ENCODE data around the gene TMIGD1. TPM values are rescaled to one million over a fixed set of nuclear protein-coding genes. Genes with fewer than 3 reads are reported as not detected.

The TMIGD1 gene
- total and polyA plus RNA-seq, 2 experiments from 2014 or later: not detected

DNA sequence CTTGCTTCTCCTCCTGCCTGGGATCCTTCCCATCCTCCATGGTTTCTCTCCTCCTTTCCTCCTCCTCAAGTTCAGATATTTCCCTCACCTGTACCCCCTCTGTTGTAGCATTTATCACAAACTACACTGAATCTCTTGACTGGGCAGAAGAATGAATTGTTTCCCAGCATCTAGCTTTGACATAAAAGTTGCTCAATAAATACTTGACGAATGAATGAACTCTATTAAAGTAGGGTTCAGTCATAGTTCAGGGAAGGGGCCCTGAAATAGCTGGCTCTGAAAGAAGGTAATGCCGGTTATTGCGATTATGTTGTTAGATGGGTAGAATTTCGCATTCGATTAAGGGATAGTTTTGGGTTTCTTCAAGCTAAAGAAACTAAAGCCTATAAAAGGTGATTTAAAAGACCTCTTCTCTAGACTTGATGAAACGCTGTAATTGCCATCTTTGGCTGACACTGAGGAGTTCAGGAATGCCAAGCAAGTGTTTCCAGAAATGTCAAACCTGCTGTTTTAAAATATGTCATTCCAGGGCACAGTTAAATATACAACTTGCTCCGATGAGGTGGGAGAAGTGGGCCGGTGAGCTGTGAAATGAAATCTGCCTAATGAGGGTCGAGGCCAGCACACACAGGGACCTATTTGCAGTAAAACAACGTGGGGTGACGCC lies 43.9 kb upstream of the TMIGD1 start (continued):
- no peak for TF ChIP-seq JUNB (IDR thresholded peaks at IDR 0.05; ENCODE audit: unreplicated experiment)

DNA sequence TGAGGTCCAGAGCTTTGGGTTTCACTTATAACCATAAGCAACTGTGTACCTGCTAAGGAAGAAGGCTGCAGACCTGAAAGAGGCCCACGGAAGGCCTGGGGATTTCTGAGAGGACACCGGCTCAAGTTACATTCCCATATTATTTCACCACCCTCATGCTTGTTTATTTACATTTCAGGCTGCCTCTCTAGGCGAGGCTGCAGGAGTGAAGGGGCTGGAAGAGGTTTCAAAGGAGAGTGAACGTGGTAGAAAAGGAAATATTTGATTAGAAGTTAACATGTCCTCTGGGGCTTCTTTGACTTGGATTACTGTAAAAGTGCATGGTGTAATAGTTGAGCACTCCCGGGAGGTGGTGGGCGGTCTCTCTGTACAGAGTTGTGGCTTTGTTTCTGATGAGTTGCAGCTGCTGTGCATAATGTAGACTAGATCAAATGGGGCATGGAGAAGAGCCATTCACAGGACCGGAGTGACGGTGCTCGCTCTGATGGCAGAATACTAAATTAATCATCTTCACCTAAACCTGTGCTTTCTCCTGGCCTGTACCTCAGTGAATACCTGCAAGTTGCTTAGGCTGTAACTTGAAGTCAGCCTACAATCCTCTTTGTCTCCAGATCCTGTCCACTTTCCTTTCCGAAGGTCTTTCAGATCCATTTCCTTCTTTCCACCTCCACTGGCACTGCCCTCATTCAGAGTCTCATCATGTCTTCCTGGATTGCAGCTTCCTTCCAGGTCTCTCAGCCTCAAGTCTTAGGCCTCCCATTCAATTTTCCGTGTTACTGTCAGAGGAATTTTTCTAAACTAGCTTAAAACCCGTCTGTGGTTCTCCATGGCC lies 43.0 kb upstream of the TMIGD1 start:
- H3K27ac Mint-ChIP-seq: no peak overlapping the region
- Histone ChIP-seq H3K27me3 (ENCODE audit: insufficient read depth) (peaks cover 48% of the 10 kb centered on the region), H3K9me2 (ENCODE audit: insufficient read depth) (no peaks in the 10 kb centered on the region), H3K79me2 (replicated peaks; ENCODE audit: insufficient read depth) (peaks cover 20% of the 10 kb centered on the region), H3K4me1 (ENCODE audit: insufficient read depth) (peaks cover 40% of the 10 kb centered on the region), H3K36me3 (ENCODE audit: insufficient read depth) (no peaks in the 10 kb centered on the region), H4K20me1 (replicated peaks; ENCODE audit: insufficient read depth) (peaks cover 12% of the 10 kb centered on the region; the same call in 1 of the 2 replicates), H3K27ac (ENCODE audit: low read depth) (no peak overlapping the region), H3K4me3 (no peak overlapping the region), H3F3A (replicated peaks; ENCODE audit: low read depth) (no peaks in the 10 kb centered on the region), H3K4me2 (no peak overlapping the region), H2AFZ (peak overlapping the region; percentile 3; the same call in 1 of the 2 replicates)
- no peak for DNase-seq (ENCODE audit: low spot score)
- no peak overlapping the region for H3K4me3 Mint-ChIP-seq
- peaks cover 31% of the 10 kb centered on the region for H3K27me3 Mint-ChIP-seq (ENCODE audit: insufficient read depth, low read depth, poor library complexity)
- no peak for ATAC-seq
- peaks cover 47% of the 10 kb centered on the region for H3K4me1 Mint-ChIP-seq
- H3K9me3 Mint-ChIP-seq: no peaks in the 10 kb centered on the region
- no peaks in the 10 kb centered on the region; the same call in 2 of the 3 replicates for H3K36me3 Mint-ChIP-seq (ENCODE audit: low read depth)
- TF ChIP-seq ZNF331 (CRISPR knock-in tag; IDR thresholded peaks at IDR 0.05; ENCODE audit: low read depth) (no peak), ZNF114 (CRISPR knock-in tag; IDR thresholded peaks at IDR 0.05) (no peak), NANOG (IDR thresholded peaks at IDR 0.05; ENCODE audit: borderline replicate concordance) (no peak), STAT1 (IDR thresholded peaks at IDR 0.05; ENCODE audit: unreplicated experiment) (no peak), POLR2AphosphoS5 (IDR thresholded peaks at IDR 0.05; ENCODE audit: low read depth) (no peak), CREB1 (CRISPR knock-in tag; IDR thresholded peaks at IDR 0.05; ENCODE audit: low read depth) (no peak), JUNB (IDR thresholded peaks at IDR 0.05; ENCODE audit: unreplicated experiment) (no peak), EZH2phosphoT487 (IDR thresholded peaks at IDR 0.05; ENCODE audit: unreplicated experiment) (no peak)
- TF ChIP-seq, protein P1, sequence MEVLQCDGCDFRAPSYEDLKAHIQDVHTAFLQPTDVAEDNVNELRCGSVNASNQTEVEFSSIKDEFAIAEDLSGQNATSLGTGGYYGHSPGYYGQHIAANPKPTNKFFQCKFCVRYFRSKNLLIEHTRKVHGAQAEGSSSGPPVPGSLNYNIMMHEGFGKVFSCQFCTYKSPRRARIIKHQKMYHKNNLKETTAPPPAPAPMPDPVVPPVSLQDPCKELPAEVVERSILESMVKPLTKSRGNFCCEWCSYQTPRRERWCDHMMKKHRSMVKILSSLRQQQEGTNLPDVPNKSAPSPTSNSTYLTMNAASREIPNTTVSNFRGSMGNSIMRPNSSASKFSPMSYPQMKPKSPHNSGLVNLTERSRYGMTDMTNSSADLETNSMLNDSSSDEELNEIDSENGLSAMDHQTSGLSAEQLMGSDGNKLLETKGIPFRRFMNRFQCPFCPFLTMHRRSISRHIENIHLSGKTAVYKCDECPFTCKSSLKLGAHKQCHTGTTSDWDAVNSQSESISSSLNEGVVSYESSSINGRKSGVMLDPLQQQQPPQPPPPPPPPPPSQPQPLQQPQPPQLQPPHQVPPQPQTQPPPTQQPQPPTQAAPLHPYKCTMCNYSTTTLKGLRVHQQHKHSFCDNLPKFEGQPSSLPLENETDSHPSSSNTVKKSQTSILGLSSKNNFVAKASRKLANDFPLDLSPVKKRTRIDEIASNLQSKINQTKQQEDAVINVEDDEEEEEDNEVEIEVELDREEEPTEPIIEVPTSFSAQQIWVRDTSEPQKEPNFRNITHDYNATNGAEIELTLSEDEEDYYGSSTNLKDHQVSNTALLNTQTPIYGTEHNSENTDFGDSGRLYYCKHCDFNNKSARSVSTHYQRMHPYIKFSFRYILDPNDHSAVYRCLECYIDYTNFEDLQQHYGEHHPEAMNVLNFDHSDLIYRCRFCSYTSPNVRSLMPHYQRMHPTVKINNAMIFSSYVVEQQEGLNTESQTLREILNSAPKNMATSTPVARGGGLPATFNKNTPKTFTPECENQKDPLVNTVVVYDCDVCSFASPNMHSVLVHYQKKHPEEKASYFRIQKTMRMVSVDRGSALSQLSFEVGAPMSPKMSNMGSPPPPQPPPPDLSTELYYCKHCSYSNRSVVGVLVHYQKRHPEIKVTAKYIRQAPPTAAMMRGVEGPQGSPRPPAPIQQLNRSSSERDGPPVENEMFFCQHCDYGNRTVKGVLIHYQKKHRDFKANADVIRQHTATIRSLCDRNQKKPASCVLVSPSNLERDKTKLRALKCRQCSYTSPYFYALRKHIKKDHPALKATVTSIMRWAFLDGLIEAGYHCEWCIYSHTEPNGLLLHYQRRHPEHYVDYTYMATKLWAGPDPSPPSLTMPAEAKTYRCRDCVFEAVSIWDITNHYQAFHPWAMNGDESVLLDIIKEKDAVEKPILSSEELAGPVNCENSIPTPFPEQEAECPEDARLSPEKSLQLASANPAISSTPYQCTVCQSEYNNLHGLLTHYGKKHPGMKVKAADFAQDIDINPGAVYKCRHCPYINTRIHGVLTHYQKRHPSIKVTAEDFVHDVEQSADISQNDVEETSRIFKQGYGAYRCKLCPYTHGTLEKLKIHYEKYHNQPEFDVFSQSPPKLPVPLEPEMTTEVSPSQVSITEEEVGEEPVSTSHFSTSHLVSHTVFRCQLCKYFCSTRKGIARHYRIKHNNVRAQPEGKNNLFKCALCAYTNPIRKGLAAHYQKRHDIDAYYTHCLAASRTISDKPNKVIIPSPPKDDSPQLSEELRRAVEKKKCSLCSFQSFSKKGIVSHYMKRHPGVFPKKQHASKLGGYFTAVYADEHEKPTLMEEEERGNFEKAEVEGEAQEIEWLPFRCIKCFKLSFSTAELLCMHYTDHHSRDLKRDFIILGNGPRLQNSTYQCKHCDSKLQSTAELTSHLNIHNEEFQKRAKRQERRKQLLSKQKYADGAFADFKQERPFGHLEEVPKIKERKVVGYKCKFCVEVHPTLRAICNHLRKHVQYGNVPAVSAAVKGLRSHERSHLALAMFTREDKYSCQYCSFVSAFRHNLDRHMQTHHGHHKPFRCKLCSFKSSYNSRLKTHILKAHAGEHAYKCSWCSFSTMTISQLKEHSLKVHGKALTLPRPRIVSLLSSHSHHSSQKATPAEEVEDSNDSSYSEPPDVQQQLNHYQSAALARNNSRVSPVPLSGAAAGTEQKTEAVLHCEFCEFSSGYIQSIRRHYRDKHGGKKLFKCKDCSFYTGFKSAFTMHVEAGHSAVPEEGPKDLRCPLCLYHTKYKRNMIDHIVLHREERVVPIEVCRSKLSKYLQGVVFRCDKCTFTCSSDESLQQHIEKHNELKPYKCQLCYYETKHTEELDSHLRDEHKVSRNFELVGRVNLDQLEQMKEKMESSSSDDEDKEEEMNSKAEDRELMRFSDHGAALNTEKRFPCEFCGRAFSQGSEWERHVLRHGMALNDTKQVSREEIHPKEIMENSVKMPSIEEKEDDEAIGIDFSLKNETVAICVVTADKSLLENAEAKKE (CRISPR knock-in tag; IDR thresholded peaks at IDR 0.05): no peak
- TF ChIP-seq, protein P2, sequence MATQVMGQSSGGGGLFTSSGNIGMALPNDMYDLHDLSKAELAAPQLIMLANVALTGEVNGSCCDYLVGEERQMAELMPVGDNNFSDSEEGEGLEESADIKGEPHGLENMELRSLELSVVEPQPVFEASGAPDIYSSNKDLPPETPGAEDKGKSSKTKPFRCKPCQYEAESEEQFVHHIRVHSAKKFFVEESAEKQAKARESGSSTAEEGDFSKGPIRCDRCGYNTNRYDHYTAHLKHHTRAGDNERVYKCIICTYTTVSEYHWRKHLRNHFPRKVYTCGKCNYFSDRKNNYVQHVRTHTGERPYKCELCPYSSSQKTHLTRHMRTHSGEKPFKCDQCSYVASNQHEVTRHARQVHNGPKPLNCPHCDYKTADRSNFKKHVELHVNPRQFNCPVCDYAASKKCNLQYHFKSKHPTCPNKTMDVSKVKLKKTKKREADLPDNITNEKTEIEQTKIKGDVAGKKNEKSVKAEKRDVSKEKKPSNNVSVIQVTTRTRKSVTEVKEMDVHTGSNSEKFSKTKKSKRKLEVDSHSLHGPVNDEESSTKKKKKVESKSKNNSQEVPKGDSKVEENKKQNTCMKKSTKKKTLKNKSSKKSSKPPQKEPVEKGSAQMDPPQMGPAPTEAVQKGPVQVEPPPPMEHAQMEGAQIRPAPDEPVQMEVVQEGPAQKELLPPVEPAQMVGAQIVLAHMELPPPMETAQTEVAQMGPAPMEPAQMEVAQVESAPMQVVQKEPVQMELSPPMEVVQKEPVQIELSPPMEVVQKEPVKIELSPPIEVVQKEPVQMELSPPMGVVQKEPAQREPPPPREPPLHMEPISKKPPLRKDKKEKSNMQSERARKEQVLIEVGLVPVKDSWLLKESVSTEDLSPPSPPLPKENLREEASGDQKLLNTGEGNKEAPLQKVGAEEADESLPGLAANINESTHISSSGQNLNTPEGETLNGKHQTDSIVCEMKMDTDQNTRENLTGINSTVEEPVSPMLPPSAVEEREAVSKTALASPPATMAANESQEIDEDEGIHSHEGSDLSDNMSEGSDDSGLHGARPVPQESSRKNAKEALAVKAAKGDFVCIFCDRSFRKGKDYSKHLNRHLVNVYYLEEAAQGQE (IDR thresholded peaks at IDR 0.05; ENCODE audit: unreplicated experiment): no peak
- TF ChIP-seq, protein P3, sequence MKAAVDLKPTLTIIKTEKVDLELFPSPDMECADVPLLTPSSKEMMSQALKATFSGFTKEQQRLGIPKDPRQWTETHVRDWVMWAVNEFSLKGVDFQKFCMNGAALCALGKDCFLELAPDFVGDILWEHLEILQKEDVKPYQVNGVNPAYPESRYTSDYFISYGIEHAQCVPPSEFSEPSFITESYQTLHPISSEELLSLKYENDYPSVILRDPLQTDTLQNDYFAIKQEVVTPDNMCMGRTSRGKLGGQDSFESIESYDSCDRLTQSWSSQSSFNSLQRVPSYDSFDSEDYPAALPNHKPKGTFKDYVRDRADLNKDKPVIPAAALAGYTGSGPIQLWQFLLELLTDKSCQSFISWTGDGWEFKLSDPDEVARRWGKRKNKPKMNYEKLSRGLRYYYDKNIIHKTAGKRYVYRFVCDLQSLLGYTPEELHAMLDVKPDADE (IDR thresholded peaks at IDR 0.05): no peak

Measured in GM23338 (cell line).